A549 (cell line): ENCODE measurements around the gene POLR2L. TPM values are rescaled to one million over a fixed set of nuclear protein-coding genes. Genes with fewer than 3 reads are reported as not detected.

Experiments
- ATAC-seq, 2 experiments: fragments of 200-7000 bp in 1 of 2; fragments of >200 bp in 1 of 2; cut with Nextera tagmentation in 1 of 2; cut with Tn5 transposase in 1 of 2; 3 replicates each; pipeline versions ENCODE4 v1.8.0 to v1.9.1; 2018 to 2020; ENCODE audit warnings: mild to moderate bottlenecking in 1 of 2, moderate library complexity in 1 of 2
- CTCF ChIA-PET: fragments of 300-600 bp; sonication (Branson Sonifier 250); formaldehyde crosslinking; extraction: SDS; loops from one replicate; lab custom pipeline; 2021; ENCODE audit warnings: antibody characterized with exemption, inconsistent platforms; lab: Yijun Ruan, JAX
- POLR2A ChIA-PET: fragments of 350-600 bp; formaldehyde crosslinking; extraction: SDS; loops from one replicate; lab custom pipeline; 2021; ENCODE audit warnings: antibody characterized with exemption, inconsistent platforms; lab: Yijun Ruan, JAX
- DNase-seq, 2 experiments: peaks; one replicate each; pipeline versions ENCODE4 v3.0.0 to v3.0.0-alpha.2; 2011 to 2016; ENCODE audit warnings: low read depth in 1 of 2, low spot score in 1 of 2
- FAIRE-seq: peaks from 2 replicates; lab custom pipeline; 2011; peaks lifted over from hg19 to GRCh38; lab: Jason Lieb, UNC
- H3K27ac ChIP-seq, 2 experiments: fragments of >200 bp; sonication (Bioruptor Twin); formaldehyde crosslinking; 3 replicates each; pipeline ENCODE4 v1.5.1; 2016 to 2017
- H3K4me1 ChIP-seq: fragments of >200 bp; sonication (Bioruptor Twin); formaldehyde crosslinking; 3 replicates; pipeline ENCODE4 v1.6.1; 2016
- H3K4me2 ChIP-seq: fragments of >200 bp; sonication (Bioruptor Twin); formaldehyde crosslinking; 3 replicates; pipeline ENCODE4 v1.6.1; 2016
- H3K4me3 ChIP-seq: fragments of >200 bp; sonication (Bioruptor Twin); formaldehyde crosslinking; 3 replicates; pipeline ENCODE4 v1.5.1; 2016
- H3K9me3 ChIP-seq: fragments of >200 bp; sonication (Bioruptor Twin); formaldehyde crosslinking; 3 replicates; pipeline ENCODE4 v1.6.1; 2016
- CBX2 ChIP-seq: fragments of 200-600 bp; sonication (generic); IDR thresholded peaks from 2 replicates; pipeline ENCODE4 v1.6.1; 2016; ENCODE audit warnings: low read depth, mild to moderate bottlenecking, borderline replicate concordance
- CBX8 ChIP-seq: fragments of 200-600 bp; sonication (generic); IDR thresholded peaks from 2 replicates; pipeline ENCODE4 v1.6.1; 2016
- EHF ChIP-seq: fragments of 250-450 bp; sonication (Bioruptor Pico); IDR thresholded peaks from 2 replicates; pipeline ENCODE4 v1.5.0; 2020; ENCODE audit warnings: mild to moderate bottlenecking
- ESRRA ChIP-seq: fragments of 150-350 bp; IDR thresholded peaks from 2 replicates; pipeline ENCODE4 v1.6.1; 2014; ENCODE audit warnings: mild to moderate bottlenecking, low read length, borderline replicate concordance
- FOSB ChIP-seq: fragments of 250-450 bp; sonication (Bioruptor Pico); IDR thresholded peaks from 2 replicates; pipeline ENCODE4 v1.5.0; 2020; ENCODE audit warnings: mild to moderate bottlenecking, moderate library complexity
- HDAC2 ChIP-seq: fragments of 200-600 bp; sonication (generic); IDR thresholded peaks from 2 replicates; pipeline ENCODE4 v1.6.1; 2016
- HMGXB4 ChIP-seq: fragments of 250-450 bp; sonication (Bioruptor Pico); IDR thresholded peaks from 2 replicates; pipeline ENCODE4 v1.5.0; 2021; ENCODE audit warnings: mild to moderate bottlenecking, moderate library complexity, borderline replicate concordance
- HOXA7 ChIP-seq: fragments of 250-450 bp; sonication (Bioruptor Pico); IDR thresholded peaks from 2 replicates; pipeline ENCODE4 v1.5.0; 2020; ENCODE audit warnings: mild to moderate bottlenecking, moderate library complexity
- HOXB13 ChIP-seq: fragments of 250-450 bp; sonication (Bioruptor Pico); IDR thresholded peaks from 2 replicates; pipeline ENCODE4 v1.5.0; 2020; ENCODE audit warnings: low read depth, mild to moderate bottlenecking, moderate library complexity
- HOXB5 ChIP-seq: fragments of 250-450 bp; sonication (Bioruptor Pico); IDR thresholded peaks from 2 replicates; pipeline ENCODE4 v1.5.0; 2020; ENCODE audit warnings: mild to moderate bottlenecking, moderate library complexity
- MAX ChIP-seq: IDR thresholded peaks from 2 replicates; pipeline ENCODE4 v1.6.1; 2012
- MAZ ChIP-seq: fragments of 150-350 bp; IDR thresholded peaks from 2 replicates; pipeline ENCODE4 v1.6.1; 2014; ENCODE audit warnings: antibody characterized with exemption, low read depth, low read length, borderline replicate concordance
- NFE2L2 ChIP-seq: fragments of 150-350 bp; conservative IDR thresholded peaks from 2 replicates; pipeline ENCODE4 v1.6.1; 2014; ENCODE audit warnings: low read length
- PHF8 ChIP-seq: fragments of 200-600 bp; sonication (generic); IDR thresholded peaks from 2 replicates; pipeline ENCODE4 v1.6.1; 2016; ENCODE audit warnings: low read depth, mild to moderate bottlenecking, antibody characterized with exemption, moderate library complexity, borderline replicate concordance
- POLR2A ChIP-seq: IDR thresholded peaks from 2 replicates; pipeline ENCODE4 v1.6.1; 2012; ENCODE audit warnings: mild to moderate bottlenecking, low read length
- RAD21 ChIP-seq, 2 experiments: fragments of >200 bp in 1 of 2; sonication (Bioruptor Twin) in 1 of 2; formaldehyde crosslinking in 1 of 2; IDR thresholded peaks in 1 of 2; conservative IDR thresholded peaks in 1 of 2; 2 replicates in 1 of 2; 3 replicates in 1 of 2; pipeline ENCODE4 v1.6.1; 2012 to 2018; ENCODE audit warnings: inconsistent platforms in 1 of 2
- RNF2 ChIP-seq: fragments of 200-600 bp; sonication (generic); IDR thresholded peaks from 2 replicates; pipeline ENCODE4 v1.6.1; 2016; ENCODE audit warnings: low read depth, mild to moderate bottlenecking, antibody characterized with exemption, moderate library complexity, borderline replicate concordance
- SMC3 ChIP-seq: fragments of >200 bp; sonication (Bioruptor Twin); formaldehyde crosslinking; IDR thresholded peaks from 3 replicates; pipeline ENCODE4 v1.6.1; 2018; ENCODE audit warnings: inconsistent platforms
- TP53 ChIP-seq: fragments of 250-450 bp; sonication (Bioruptor Pico); IDR thresholded peaks from 2 replicates; pipeline ENCODE4 v1.5.0; 2021; ENCODE audit warnings: mild to moderate bottlenecking, moderate library complexity
- ZSCAN20 ChIP-seq: fragments of 250-450 bp; sonication (Bioruptor Pico); IDR thresholded peaks from 2 replicates; pipeline ENCODE4 v1.8.0; 2022; ENCODE audit warnings: mild to moderate bottlenecking, moderate library complexity
- WGBS: methylation state at CpG from one replicate; pipeline ENCODE4 v1.1.6; 2017; ENCODE audit errors: missing lambda C conversion rate; 5-methylcytosine and 5-hydroxymethylcytosine counted together
- polyA plus RNA-seq, 4 experiments: library from polyadenylated mRNA; depleted of rRNA in 3 of 4; stranded (reverse); fragments of >200 nt; fragmentation: RNase III in 1 of 4; extraction: RNeasy Plus Mini Kit Qiagen cat#74134 plus additional on column Dnase treatment in 1 of 4; gene quantifications; 2 replicates in 3 of 4; 3 replicates in 1 of 4; pipeline ENCODE4 v1.2.3, GENCODE V29; 2011 to 2017
- TF ChIP-seq, protein P1 (sequence below): IDR thresholded peaks from 2 replicates; pipeline ENCODE4 v1.6.1; 2012

The POLR2L gene
- polyA plus RNA-seq, 2 of the 4 experiments (the other 2 are of a cell fraction) = 140 to 773 TPM

DNA sequence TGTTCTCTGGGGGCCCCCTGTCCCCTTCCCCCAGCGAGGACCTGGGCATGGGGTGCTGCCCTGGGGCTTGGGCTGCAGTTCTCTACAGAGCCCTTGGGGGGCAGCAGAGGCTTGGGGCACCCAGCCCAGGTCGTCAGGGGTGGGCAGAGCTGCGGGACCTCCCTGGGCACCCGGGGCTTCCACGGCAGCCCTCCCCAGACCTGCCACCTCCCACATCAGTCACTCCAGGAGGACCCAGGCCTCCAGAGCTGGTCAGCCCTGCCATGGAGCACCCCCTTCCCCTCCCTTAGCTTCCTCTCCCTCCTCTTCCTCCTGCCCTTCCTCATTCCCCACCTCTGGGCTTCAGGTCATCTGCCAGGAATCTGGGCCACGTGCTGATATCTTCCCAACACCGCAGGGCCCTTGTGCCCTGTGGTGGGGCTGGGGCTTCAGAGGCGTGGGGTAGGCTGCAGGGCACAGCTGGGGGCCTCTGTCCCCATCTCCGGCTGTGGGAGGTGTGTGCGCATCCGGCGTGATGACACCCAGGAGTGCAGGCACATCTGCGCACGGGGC, 6.1 kb upstream of the POLR2L start (continued):
- TF ChIP-seq EHF (CRISPR knock-in tag) (no peak), PHF8 (no peak), ZSCAN20 (CRISPR knock-in tag) (no peak), HOXB13 (no peak)

DNA sequence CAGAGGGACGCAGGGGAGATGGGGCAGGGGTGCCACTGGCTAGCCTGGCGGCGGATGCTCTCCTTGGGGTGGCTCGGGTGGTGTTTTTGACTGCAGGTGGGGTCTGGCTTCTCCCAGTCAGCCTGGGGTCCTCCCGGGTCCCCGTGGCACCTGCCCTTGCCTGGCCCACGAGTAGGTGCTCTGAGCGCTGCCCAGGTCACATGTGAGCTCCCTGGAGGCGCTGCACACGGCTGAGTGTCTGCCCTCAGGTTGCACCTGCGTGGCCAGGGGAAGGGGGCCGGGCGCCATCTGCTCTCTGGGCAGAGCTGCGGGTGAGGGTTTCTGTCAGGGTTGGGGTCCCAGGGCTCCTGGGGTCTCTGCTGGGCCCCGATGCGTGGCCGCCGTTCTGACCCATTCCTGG, 5.5 kb upstream of the POLR2L start:
- ATAC-seq (no peak), FAIRE-seq (no peak), DNase-seq (no peak)
- ChIA-PET CTCF (interaction anchor here (0.7 to 5.4 kb wide), 17 partner anchors 8 to 660 kb away, joined by 3 to 40 read pairs (median 4); no protein-coding TSS in a partner anchor), POLR2A (interaction anchor here (1.0 to 1.7 kb wide), 3 partner anchors 12 to 29 kb away, joined by 3 to 5 read pairs (median 4); partner anchors contain the start of genes CD151 and PNPLA2)
- Histone ChIP-seq H3K4me1 (peaks cover 67% of the 10 kb centered on the region), H3K9me3 (no peaks in the 10 kb centered on the region), H3K27ac (peak overlapping the region; percentile 37 to 99; a peak in 3 of 6 replicates), H3K4me2 (peak overlapping the region; percentile 92), H3K4me3 (no peak overlapping the region)
- WGBS = 85% methylated on average over 5 of the region's 18 CpGs
- no peak for TF ChIP-seq NFE2L2
- TF ChIP-seq HDAC2 = no peak
- TF ChIP-seq TP53 = no peak
- no peak for TF ChIP-seq CBX8
- no peak for TF ChIP-seq HOXA7
- no peak for TF ChIP-seq ESRRA
- TF ChIP-seq CBX2 = no peak
- no peak for TF ChIP-seq HOXB5
- no peak for TF ChIP-seq POLR2A
- no peak for TF ChIP-seq SMC3
- TF ChIP-seq RNF2 = no peak
- TF ChIP-seq MAZ = no peak

DNA sequence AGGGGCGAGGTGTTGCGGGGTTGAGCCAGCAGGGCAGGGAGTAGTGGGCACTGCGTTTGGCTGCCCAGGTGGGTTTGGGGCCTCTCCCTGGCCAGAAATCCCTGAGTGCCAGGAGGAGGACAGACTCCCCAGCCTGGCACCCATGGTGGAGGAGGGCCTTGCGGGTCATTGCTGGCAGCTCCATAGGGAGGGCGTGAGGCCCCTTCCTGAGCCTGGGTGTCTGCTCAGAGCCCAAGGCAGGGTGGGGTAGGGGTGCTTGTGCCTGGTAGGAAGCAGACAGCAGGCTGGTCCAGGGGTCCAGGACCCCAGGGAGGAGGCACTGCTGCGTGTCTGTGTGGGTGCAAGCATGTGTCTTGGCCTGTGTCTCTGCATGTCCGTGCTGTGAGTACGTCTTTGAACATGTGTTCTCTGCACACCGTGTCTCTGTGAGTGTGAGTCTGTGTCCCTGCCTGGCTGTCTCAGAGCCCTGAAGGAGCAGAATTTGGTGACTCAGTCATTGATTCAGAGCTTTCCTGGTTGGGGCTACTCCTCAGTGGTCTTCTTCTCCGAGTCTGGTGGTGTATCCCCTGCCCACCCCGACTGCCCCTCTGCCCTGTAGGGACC, 4.3 kb upstream of the POLR2L start:
- H3K4me3 ChIP-seq = no peak overlapping the region
- no peaks in the 10 kb centered on the region for H3K9me3 ChIP-seq
- 54% methylated on average over 8 of the region's 11 CpGs for WGBS
- ChIA-PET POLR2A (interaction anchor here (1.0 to 1.7 kb wide), 2 partner anchors 14 to 27 kb away, joined by 3 read pairs; partner anchors contain the start of genes CD151 and PNPLA2), CTCF (interaction anchor here (0.6 to 5.4 kb wide), 10 partner anchors 10 to 204 kb away, joined by 3 to 40 read pairs (median 6); no protein-coding TSS in a partner anchor)
- TF ChIP-seq FOSB = no peak
- TF ChIP-seq RAD21 (conservative IDR thresholded peaks at IDR 0.05 in 1 of 2, IDR thresholded peaks at IDR 0.05 in 1 of 2) = no peak
- TF ChIP-seq HMGXB4 = no peak
- TF ChIP-seq, protein P1, sequence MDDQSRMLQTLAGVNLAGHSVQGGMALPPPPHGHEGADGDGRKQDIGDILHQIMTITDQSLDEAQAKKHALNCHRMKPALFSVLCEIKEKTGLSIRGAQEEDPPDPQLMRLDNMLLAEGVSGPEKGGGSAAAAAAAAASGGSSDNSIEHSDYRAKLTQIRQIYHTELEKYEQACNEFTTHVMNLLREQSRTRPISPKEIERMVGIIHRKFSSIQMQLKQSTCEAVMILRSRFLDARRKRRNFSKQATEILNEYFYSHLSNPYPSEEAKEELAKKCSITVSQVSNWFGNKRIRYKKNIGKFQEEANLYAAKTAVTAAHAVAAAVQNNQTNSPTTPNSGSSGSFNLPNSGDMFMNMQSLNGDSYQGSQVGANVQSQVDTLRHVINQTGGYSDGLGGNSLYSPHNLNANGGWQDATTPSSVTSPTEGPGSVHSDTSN = 0 out of 2 replicates have a peak, but pooled peaks have one; percentile 30
- peak; percentile 25; the same call in 1 of the 2 replicates for TF ChIP-seq MAX
- H3K4me1 ChIP-seq = peaks cover 59% of the 10 kb centered on the region
- H3K4me2 ChIP-seq = peak overlapping the region; percentile 92
- FAIRE-seq (no peak), ATAC-seq (no peak), DNase-seq (no peak)
- H3K27ac ChIP-seq = peak overlapping the region; percentile 99
